ENCODE measurements around the gene RAP1GAP.

RAP1GAP gene

GRCh38 chr1:21607549-21608529 lies 61.3 kb downstream of the RAP1GAP start:
- no peak for DNase-seq

- DNase-seq, result no peak
Observed at GRCh38 chr1:21605964-21606705, 63.0 kb downstream of the RAP1GAP start.

GRCh38 chr1:21605012-21605715 lies 64.0 kb downstream of the RAP1GAP start:
- no peak for DNase-seq

- DNase-seq, result no peak
Observed at GRCh38 chr1:21604208-21604957, 64.8 kb downstream of the RAP1GAP start.

GRCh38 chr1:21603177-21604138 lies 65.7 kb downstream of the RAP1GAP start:
- no peak for DNase-seq

- DNase-seq, result no peak
Observed at GRCh38 chr1:21601278-21602048, 67.7 kb downstream of the RAP1GAP start.

GRCh38 chr1:21599402-21599801 lies 69.8 kb downstream of the RAP1GAP start:
- DNase-seq, result no peak

- no peak for DNase-seq
Observed at GRCh38 chr1:21598904-21599303, 70.3 kb downstream of the RAP1GAP start.

- DNase-seq, result no peak
Observed at GRCh38 chr1:21598417-21598816, 70.7 kb downstream of the RAP1GAP start.

GRCh38 chr1:21597753-21598152 lies 71.4 kb downstream of the RAP1GAP start:
- no peak for DNase-seq

- DNase-seq, result no peak
Observed at GRCh38 chr1:21596628-21597027, 72.5 kb downstream of the RAP1GAP start.

- DNase-seq, result no peak
Observed at GRCh38 chr1:21596174-21596573, 73.0 kb downstream of the RAP1GAP start.

- peak; percentile 26 for DNase-seq
Observed at GRCh38 chr1:21594935-21595897, 73.9 kb downstream of the RAP1GAP start.

- no peak for DNase-seq
Observed at GRCh38 chr1:21594501-21594900, 74.7 kb downstream of the RAP1GAP start.

GRCh38 chr1:21593231-21593630 lies 75.9 kb downstream of the RAP1GAP start:
- no peak for DNase-seq

GRCh38 chr1:21592086-21592865 lies 76.9 kb downstream of the RAP1GAP start:
- no peak for DNase-seq

- DNase-seq, result no peak
Observed at GRCh38 chr1:21590934-21591333, 78.2 kb downstream of the RAP1GAP start.

GRCh38 chr1:21590126-21590880 lies 78.9 kb downstream of the RAP1GAP start:
- peak; percentile 45 for DNase-seq
